NCI-H2196 (cell line): ENCODE data around the gene ITPRIPL2.

ENCODE experiments used
- DNase-seq: peaks from one replicate; lab custom pipeline; 2025; ENCODE audit not compliant: unreplicated experiment; lab: John Stamatoyannopoulos, UW

Gene ITPRIPL2

GRCh38 chr16:19119564-19119963 lies 5.8 kb downstream of the ITPRIPL2 start:
- no peak for DNase-seq

DNA sequence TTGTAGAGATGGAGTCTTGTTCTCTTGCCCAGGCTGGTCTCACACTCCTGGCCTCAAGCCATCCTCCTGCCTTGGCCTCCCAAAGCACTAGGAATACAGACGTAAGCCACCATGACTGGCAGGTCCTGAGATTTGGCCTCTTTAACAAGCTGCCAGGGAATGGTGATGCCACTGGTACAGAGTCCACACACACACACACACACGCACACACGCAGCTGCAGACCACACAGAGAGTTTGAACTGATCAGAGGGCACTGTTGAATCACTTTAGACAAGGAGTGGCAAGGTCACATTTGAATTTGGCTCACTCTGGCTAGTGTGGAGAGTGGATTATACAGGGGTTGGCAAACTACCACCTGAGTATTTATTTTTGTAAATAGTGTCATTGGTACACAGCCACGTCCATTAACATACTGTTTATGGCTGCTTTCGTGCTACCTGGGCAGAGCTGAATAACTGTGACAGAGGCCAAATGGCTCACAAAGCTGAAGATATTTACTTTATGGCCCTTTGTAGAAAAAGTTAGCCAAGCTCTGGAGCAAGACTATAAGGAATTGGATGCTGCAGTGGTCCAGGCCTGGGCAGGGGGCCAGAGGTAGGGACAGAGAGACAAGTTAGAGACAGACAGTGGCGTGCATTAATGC lies 9.9 kb downstream of the ITPRIPL2 start:
- DNase-seq = no peak

- no peak for DNase-seq
Measured at GRCh38 chr16:19126300-19126699, 12.5 kb downstream of the ITPRIPL2 start.

DNA sequence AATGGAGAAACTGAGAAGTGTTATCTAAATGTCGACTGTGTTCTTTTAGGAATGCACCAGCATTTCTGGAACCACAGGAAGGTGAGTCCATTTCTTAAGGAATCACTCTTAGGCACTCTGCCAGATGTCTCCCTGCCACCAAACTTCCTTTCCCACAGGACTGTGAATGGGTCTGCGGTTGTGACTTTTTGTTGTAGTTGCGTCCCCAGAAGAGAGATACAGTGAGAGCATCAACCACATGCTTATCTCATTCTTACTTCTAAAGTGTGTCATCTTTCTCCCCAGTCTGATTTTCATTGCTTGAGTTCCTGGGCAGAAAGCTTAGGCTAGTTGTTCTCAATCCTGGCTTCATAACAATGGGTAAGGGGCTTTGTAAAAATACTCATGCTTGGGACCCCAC lies 13.4 kb downstream of the ITPRIPL2 start:
- no peak for DNase-seq

DNA sequence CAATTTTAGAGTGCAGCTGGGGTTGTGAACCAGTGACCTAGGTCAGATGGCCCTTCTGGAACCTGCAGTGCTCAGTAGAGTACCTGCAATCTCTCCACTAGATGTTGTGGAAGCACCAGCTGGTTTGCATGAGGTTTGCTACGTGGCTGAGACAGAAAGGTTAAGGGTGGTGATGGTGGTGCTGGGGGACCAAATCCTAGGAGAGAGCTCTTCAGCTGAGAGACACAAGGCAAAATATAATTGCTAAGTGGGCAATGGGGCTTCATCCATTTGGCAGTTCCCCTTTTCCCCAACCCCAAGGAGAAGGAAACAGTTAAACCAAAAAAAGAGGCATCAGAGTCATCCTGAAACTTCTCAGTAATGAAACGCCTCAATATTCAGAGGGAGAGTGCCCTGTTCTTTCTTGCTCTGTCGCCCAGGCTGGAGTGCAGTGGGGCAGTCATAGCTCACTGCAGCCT lies 13.9 kb downstream of the ITPRIPL2 start:
- DNase-seq = no peak

- DNase-seq = no peak
Measured at GRCh38 chr16:19128454-19129200, 14.9 kb downstream of the ITPRIPL2 start.

- no peak for DNase-seq
Measured at GRCh38 chr16:19130385-19130784, 16.6 kb downstream of the ITPRIPL2 start.

- no peak for DNase-seq
Measured at GRCh38 chr16:19130852-19131824, 17.4 kb downstream of the ITPRIPL2 start.

- DNase-seq = no peak
Measured at GRCh38 chr16:19131825-19132218, 18.1 kb downstream of the ITPRIPL2 start.

- no peak for DNase-seq
Measured at GRCh38 chr16:19132255-19132654, 18.5 kb downstream of the ITPRIPL2 start.

DNA sequence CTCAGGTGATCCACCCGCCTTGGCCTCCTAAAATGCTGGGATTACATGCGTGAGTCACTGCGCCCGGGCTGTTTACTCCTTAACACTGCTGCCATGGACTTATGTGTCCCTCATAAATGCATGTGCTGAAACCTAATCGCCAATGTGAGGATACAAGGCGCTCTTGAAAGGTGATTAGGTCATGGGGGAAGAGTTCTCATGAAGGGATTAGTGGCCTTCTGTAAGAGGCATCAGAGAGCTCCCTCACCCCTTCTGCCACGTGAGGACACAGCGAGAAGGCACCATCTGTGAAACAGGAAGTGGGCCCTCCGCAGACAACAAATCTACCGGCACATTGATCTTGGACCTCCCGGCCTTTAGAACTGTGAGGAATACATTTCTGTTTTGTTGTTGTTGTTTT lies 19.1 kb downstream of the ITPRIPL2 start:
- DNase-seq = no peak

DNA sequence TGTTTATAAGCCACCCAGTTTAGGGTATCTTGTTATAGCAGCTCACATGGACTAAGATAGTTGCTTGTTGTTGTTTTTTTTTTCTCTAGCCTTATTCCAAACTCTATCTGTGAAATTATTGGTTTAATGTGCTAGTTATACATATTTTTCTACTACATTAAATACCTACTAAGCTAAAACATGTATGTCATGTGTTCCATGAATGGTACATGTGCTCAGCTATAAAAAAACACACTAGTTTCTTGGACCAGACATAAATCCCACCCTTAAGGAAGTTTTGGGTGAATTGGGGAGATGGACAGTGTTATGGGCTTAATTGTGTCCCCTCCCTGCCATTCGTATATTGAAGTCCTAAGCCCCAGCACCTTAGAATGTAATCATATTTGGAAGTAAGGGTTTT lies 19.8 kb downstream of the ITPRIPL2 start:
- DNase-seq = no peak

- DNase-seq = no peak
Measured at GRCh38 chr16:19135201-19135842, 21.6 kb downstream of the ITPRIPL2 start.

- DNase-seq = no peak
Measured at GRCh38 chr16:19135896-19136438, 22.2 kb downstream of the ITPRIPL2 start.

DNA sequence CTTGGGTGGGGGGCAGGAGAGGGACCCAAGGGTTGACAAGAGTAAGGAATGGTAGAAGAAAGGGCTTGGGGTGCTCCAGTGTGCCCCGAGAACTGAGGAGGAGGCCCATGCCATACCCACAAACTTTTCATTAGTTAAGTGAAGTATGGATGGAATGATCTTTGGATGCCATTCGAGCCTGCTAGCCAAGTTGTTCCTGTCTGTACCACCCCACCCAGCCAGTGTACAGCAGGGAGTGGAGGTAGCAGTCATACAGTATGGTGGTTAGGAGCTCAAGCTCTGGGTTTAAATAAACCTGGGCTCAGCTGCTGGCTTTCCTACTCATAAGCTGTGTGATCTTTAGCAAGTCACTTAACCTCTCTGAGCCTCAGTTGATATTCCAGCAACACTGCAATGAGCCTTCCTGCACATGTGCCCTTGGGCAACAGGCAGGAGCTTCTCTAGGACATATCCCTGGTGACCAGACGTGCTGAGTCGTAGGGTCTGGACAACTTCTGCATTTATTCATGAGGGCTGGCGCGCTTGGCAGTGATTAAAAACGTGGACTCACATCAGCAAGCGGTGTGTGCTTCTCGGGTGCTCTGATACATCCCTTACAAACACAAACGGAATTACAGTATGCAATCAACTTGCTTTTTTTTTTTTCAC lies 22.9 kb downstream of the ITPRIPL2 start:
- no peak for DNase-seq

GRCh38 chr16:19137201-19138128 lies 23.7 kb downstream of the ITPRIPL2 start:
- DNase-seq = no peak

DNA sequence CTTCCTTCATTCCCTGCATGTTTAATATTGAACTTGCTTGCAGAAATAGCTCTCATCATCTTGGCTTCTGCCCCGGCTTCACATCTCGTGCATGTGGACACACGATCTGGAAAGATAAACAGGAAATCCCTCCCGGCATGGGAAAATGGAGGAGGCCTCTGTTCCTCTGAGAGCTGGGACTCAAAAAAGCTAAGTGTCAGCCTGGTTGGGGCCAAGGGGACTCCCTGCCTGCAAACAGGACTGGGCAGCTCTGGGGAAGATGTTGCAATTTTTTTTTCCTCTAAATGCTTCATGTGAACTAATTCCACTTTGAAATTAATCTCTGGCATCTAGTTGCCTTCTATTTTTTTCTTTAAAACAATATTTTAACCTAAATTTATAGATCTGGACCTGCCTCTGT lies 24.8 kb downstream of the ITPRIPL2 start:
- peak; percentile 88 for DNase-seq

DNA sequence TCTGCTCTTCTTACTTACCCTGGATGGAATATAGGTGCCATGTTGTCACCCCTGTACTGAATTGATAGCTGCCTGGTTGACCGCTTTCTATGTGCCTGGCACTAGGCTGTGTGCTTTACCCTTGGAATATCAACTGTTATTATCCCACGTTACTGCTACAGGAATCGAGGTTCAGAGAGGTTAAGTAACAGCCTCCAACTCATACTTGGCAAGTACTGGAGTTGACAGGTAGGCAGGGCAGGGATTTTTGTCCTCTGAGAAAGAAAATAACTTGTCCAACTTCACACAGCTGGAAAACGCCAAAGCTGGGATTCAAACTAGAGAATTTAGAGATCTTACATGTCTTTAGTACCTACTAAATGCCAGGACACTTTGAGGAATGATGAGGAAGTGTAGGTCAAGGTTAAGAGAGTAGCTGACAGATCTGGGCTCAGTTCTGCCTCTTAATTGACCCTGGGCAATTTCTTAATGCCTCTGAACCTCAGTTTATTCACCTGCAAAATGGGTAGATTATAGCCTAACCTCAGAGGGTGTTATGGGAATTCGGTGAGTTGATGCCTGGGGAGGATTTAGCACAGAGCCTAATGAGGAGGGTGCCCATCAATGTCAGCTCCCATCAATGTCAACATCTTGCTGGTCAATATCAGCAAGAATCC lies 25.8 kb downstream of the ITPRIPL2 start:
- no peak for DNase-seq

DNA sequence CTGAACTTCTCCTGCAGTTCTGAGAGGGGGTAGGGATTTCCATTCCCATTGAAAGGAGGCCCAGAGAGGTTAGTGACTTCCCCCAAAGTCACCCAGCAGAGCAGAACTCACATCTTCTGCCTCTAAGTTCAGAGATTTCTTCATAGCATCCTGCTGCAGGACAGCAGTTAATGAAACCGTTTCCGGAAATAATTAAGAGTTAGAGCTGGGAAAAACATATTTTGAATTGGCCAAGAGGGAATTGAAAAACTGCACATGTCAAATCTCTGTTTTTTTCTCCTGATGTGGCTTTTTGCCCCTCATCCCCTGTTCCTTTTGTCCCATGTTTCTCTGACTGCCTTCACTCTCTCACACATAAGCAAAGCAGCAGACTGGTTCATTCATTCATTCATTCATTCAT lies 26.6 kb downstream of the ITPRIPL2 start:
- DNase-seq = no peak
